ENCODE results near the gene SPAG16.

- no peak for TF ChIP-seq CTCF (IDR thresholded peaks at IDR 0.05)
- no peak for TF ChIP-seq POLR2A (IDR thresholded peaks at IDR 0.05)
Measured at GRCh38 chr2:214436470-214436869, 1152.2 kb downstream of the SPAG16 start.
